Natural killer cell (primary cell): ENCODE measurements around the gene CNTFR. TPM values are rescaled to one million over a fixed set of nuclear protein-coding genes. Genes with fewer than 3 reads are reported as not detected.

Source experiments
- ATAC-seq, 3 donors: fragments of 150-1000 bp in 2 of 3; fragments of 200-7000 bp in 1 of 3; cut with Tn5 transposase; 1 replicate in 1 of 3; 2 replicates in 2 of 3; pipeline ENCODE4 v1.10.0; 2021; ENCODE audit warnings: mild to moderate bottlenecking in 2 of 3, moderate library complexity in 2 of 3
- DNase-seq, 2 donors: peaks; one replicate each; pipeline versions ENCODE4 v3.0.0 to v3.0.0-alpha.2; 2013 to 2021; ENCODE audit warnings: mixed read lengths in 1 of 2
- H3K27ac ChIP-seq: one replicate; pipeline ENCODE4 v1.5.1; 2013; ENCODE audit warnings: mild to moderate bottlenecking, low read length
- H3K27me3 ChIP-seq: one replicate; pipeline ENCODE4 v1.6.1; 2013; ENCODE audit warnings: low read length; ENCODE audit not compliant: control insufficient read depth, insufficient read depth
- H3K36me3 ChIP-seq: one replicate; pipeline ENCODE4 v1.6.1; 2013; ENCODE audit warnings: low read length; ENCODE audit not compliant: control insufficient read depth, insufficient read depth
- H3K4me1 ChIP-seq: one replicate; pipeline ENCODE4 v1.6.1; 2013; ENCODE audit warnings: low read length; ENCODE audit not compliant: control insufficient read depth, insufficient read depth
- H3K4me3 ChIP-seq: one replicate; pipeline ENCODE4 v1.5.1; 2013; ENCODE audit warnings: low read length
- H3K9me3 ChIP-seq: one replicate; pipeline ENCODE4 v1.6.1; 2013; ENCODE audit warnings: low read length; ENCODE audit not compliant: control insufficient read depth, insufficient read depth
- H3K27ac Mint-ChIP-seq, 2 donors: one replicate each; pipeline ENCODE4 v1.8.0; 2022; ENCODE audit warnings: mild to moderate bottlenecking in 2 of 2, mixed read lengths in 2 of 2, moderate library complexity in 1 of 2
- H3K27me3 Mint-ChIP-seq, 2 donors: one replicate each; pipeline ENCODE4 v1.8.0; 2022; ENCODE audit warnings: low read depth in 2 of 2, mixed read lengths in 2 of 2
- H3K36me3 Mint-ChIP-seq: one replicate; pipeline ENCODE4 v1.8.0; 2022; ENCODE audit warnings: mixed read lengths
- H3K4me1 Mint-ChIP-seq, 2 donors: one replicate each; pipeline ENCODE4 v1.8.0; 2022; ENCODE audit warnings: mixed read lengths in 2 of 2
- H3K4me3 Mint-ChIP-seq: one replicate; pipeline ENCODE4 v1.8.0; 2022; ENCODE audit warnings: mild to moderate bottlenecking, moderate library complexity, mixed read lengths
- H3K9me3 Mint-ChIP-seq, 2 donors: one replicate each; pipeline ENCODE4 v1.8.0; 2022; ENCODE audit warnings: mixed read lengths in 2 of 2
- WGBS: methylation state at CpG from one replicate; pipeline ENCODE4 v1.1.7; 2013; ENCODE audit warnings: missing lambda C conversion rate; ENCODE audit not compliant: insufficient coverage; 5-methylcytosine and 5-hydroxymethylcytosine counted together
- intact Hi-C: fragments of 100-400 bp; cut with micrococcal nuclease; formaldehyde crosslinking; loops from one replicate; pipeline ENCODE4 v1.14.2; 2022
- total RNA-seq, 4 donors: library from RNA; stranded (reverse); fragments of 120-200 nt in 1 of 4; gene quantifications; one replicate each; pipeline versions ENCODE4 v1.2.3 to v1.2.4, GENCODE V29; 2013 to 2022
- TF ChIP-seq, protein P1 (sequence below): fragments of 200-600 bp; IDR thresholded peaks from one replicate; pipeline ENCODE4 v1.8.0; 2022; ENCODE audit warnings: antibody characterized with exemption

Gene CNTFR
- total RNA-seq, 3 donors from 2014 or later (not counting 1 experiment from before 2014, with no cell fraction given): not detected

DNA sequence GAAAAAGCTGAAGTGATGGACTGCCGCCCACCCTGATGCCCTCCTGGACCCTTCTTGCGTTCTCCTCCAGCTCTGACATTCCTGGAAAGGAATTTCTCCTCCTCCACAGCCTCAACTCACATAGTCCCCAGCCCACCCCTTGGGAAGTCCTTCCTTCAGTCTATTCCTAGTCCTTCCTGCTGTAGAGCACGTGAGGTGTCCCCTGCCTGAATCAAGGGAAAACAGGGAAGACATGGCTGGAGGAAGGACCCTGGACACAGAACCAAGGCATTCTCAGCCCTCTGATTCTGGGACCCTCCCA, 35.6 kb upstream of the CNTFR start:
- H3K27me3 ChIP-seq: peaks cover 68% of the 10 kb centered on the region
- peaks cover 29 to 40% of the 10 kb centered on the region in 2 donors for H3K4me1 Mint-ChIP-seq
- no peaks in the 10 kb centered on the region for H3K9me3 ChIP-seq
- H3K27me3 Mint-ChIP-seq: peaks cover 63 to 64% of the 10 kb centered on the region in 2 donors
- H3K4me1 ChIP-seq: peaks cover 31% of the 10 kb centered on the region
- no peak for DNase-seq
- H3K9me3 Mint-ChIP-seq: no peaks in the 10 kb centered on the region
- intact Hi-C loops: no loop called here
- H3K27ac Mint-ChIP-seq: no peak overlapping the region
- 79% methylated on average over 3 of the region's 3 CpGs for WGBS
- no peak overlapping the region for H3K27ac ChIP-seq
- TF ChIP-seq, protein P1, sequence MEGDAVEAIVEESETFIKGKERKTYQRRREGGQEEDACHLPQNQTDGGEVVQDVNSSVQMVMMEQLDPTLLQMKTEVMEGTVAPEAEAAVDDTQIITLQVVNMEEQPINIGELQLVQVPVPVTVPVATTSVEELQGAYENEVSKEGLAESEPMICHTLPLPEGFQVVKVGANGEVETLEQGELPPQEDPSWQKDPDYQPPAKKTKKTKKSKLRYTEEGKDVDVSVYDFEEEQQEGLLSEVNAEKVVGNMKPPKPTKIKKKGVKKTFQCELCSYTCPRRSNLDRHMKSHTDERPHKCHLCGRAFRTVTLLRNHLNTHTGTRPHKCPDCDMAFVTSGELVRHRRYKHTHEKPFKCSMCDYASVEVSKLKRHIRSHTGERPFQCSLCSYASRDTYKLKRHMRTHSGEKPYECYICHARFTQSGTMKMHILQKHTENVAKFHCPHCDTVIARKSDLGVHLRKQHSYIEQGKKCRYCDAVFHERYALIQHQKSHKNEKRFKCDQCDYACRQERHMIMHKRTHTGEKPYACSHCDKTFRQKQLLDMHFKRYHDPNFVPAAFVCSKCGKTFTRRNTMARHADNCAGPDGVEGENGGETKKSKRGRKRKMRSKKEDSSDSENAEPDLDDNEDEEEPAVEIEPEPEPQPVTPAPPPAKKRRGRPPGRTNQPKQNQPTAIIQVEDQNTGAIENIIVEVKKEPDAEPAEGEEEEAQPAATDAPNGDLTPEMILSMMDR: no peak
- H3K36me3 Mint-ChIP-seq: peaks cover 8% of the 10 kb centered on the region
- ATAC-seq: no peak
- no peak overlapping the region for H3K4me3 Mint-ChIP-seq
- H3K4me3 ChIP-seq: no peak overlapping the region
- H3K36me3 ChIP-seq: no peaks in the 10 kb centered on the region

DNA sequence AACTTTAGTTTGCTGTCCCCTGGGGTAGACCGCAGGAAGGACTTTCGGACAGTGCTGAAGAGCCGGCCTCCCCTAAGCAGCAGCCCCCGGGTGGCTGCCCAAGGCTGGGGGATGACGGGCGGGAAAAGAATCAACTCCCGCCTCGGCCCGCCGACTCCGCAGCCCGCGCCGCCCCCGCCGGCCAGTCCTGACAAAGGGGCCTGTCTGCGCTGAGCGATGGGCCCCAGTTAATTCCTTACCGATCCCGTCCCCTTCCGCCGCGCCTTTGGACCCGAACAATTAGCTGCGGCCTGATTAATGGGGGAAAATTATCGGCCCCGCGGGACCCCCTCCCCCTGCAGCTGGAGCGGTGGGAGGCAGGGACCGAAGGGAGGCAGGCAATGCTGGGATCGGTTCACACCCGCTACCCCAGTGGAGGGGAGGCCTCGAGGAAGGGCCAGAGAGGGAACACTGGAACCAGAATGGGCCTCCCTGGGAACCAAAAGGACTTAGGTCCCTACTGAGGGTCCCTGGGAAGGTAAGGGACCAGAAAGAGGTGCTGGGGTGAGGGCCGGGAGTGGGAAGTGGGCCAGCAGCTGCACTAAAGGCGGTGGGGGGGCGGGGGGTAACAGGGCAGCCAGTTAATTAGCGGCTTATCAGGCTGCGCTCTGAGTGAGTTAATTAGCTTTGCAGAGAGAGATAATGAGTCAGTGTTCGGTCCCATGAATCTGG, 35.1 kb upstream of the CNTFR start:
- peaks cover 35 to 44% of the 10 kb centered on the region in 2 donors for H3K4me1 Mint-ChIP-seq

DNA sequence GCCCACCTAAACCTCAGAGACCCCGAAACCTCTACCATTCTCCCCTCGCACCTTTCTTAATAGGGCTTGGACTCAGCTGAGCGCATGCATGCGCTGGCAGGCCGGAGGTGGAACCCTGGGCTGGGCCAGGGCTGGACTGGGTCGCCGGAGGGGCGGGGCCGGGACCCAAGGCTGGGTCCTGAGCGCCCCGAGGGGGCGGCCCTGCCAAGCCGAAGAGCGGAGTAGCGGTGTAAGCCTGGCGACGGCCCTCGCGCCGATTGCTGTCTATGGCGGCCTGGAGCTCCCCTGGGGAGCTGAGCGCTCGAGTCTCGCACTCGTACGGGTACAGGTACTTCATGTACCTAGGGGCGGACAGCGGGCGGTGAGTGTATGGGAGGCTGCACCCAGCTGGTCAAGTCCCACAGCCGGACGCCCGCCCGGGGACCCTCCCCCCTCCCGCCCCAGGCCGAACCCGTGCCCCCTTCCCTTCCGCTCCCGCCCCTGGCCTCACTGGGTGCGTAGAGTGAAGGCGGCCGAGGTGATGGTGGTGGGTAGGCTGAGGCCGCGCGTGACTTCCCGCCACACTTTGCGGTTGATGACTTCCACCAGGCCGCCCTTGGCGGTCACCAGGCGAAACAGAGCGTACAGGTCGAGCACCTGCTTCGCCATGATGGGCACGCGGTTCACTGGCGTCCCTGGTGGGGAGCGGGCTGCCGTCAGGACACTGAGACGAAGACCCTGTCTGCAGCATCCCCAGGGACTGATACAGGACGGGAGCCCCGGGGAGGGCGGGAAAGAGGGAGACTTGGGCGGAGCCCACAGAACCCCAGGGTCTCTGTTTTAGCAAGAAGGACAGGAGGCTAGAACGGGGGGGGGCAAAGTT, 34.1 kb upstream of the CNTFR start:
- ATAC-seq (no peak), DNase-seq (peak in 1 of 2 donors; percentile 38)
- Mint-ChIP-seq H3K27ac (no peak overlapping the region), H3K27me3 (peaks cover 49 to 51% of the 10 kb centered on the region in 2 donors), H3K4me3 (peak overlapping the region; percentile 39), H3K36me3 (peaks cover 5% of the 10 kb centered on the region), H3K9me3 (no peaks in the 10 kb centered on the region), H3K4me1 (peaks cover 36 to 44% of the 10 kb centered on the region in 2 donors)
- H3K27me3 ChIP-seq: peaks cover 58% of the 10 kb centered on the region
- WGBS: 8% methylated on average over 55 of the region's 63 CpGs
- H3K9me3 ChIP-seq: no peaks in the 10 kb centered on the region
- TF ChIP-seq, protein P1: no peak
- H3K36me3 ChIP-seq: no peaks in the 10 kb centered on the region
- no peak overlapping the region for H3K27ac ChIP-seq
- intact Hi-C loops: no loop called here
- peaks cover 34% of the 10 kb centered on the region for H3K4me1 ChIP-seq
- no peak overlapping the region for H3K4me3 ChIP-seq

More for the DNA sequence above, 35.1 kb upstream of the CNTFR start:
- 17% methylated on average over 39 of the region's 39 CpGs for WGBS
- intact Hi-C loops: no loop called here
- peaks cover 8% of the 10 kb centered on the region for H3K36me3 Mint-ChIP-seq
- no peak overlapping the region for H3K4me3 Mint-ChIP-seq
- ATAC-seq: no peak
- no peak overlapping the region for H3K27ac ChIP-seq
- DNase-seq: no peak
- no peak overlapping the region for H3K4me3 ChIP-seq
- H3K27me3 Mint-ChIP-seq: peaks cover 58 to 59% of the 10 kb centered on the region in 2 donors
- no peaks in the 10 kb centered on the region for H3K9me3 ChIP-seq
- H3K27me3 ChIP-seq: peaks cover 64% of the 10 kb centered on the region
- H3K36me3 ChIP-seq: no peaks in the 10 kb centered on the region
- no peaks in the 10 kb centered on the region for H3K9me3 Mint-ChIP-seq
- no peak overlapping the region for H3K27ac Mint-ChIP-seq
- TF ChIP-seq, protein P1: no peak
- peaks cover 36% of the 10 kb centered on the region for H3K4me1 ChIP-seq
